Measurements from ENCODE around the gene MOB3B.
"Not testable (repeated sequence)": the region's sequence is repeated elsewhere in the genome, so short reads cannot be mapped to it uniquely, and the experiment has no call there.

MOB3B gene

DNA sequence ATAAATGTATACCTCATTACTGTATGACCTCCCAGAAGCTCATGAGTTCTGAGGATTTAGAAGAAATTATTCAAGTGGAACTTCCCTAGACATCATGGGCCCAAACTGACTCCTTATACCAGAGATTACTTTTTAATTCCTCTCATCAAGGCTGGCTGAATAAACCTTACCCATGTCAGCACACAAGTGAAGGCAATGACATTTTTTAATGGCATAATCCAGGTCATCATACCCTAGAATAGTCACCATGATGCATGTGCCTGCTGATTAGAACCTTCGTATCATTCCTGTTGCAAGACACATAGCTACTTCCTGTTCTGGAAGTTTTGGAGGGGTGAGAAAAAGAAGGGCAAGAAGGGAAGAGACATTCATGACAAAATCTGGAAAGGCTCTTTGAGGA is 55.3 kb downstream of the MOB3B start:
- no peak for DNase-seq (ENCODE audit: low read depth)

- peak; percentile 23 for DNase-seq (ENCODE audit: low read depth)
Observed at GRCh38 chr9:27473111-27473529, 56.5 kb downstream of the MOB3B start.

DNA sequence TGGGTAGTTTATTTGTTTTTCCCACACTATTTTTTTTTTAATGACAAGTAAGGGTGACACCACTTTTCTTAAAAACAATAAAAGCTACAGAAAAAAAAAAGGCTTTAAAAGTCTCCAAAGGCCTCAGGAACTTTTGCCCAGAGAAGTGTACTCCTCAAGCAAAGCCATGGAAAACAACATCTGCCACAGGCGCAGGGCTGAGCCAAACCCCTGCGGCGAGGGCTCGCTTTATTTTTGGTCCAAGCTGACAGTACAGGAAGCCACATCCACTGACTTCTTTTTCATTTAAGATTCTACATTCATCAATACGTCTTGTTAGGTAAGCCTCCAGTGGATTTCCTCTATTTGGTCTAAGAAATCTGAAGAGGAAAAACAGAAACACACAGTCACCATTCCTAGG is 57.4 kb downstream of the MOB3B start:
- no peak for DNase-seq (ENCODE audit: low read depth)

- DNase-seq (ENCODE audit: low read depth), result no peak
Observed at GRCh38 chr9:27471789-27472188, 57.8 kb downstream of the MOB3B start.

DNA sequence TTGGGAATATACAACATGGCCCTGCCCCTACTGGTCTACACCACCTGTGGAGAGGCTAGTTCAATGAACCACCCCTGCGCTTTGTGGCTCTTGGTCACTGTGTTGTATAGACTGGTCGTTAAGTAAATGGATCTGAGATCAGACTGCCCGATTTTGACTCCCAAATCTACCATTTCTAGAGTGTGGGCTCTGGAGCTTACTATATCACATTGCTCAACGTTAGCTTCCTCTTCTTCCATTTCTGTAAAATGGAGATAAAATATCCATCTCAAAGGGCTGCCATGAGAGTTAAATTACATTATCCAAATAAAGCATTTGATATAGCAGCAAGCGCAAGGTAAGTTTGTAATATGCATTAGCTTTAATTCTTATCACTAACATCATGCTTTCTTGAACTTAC is 58.2 kb downstream of the MOB3B start:
- DNase-seq (ENCODE audit: low read depth), result no peak

DNA sequence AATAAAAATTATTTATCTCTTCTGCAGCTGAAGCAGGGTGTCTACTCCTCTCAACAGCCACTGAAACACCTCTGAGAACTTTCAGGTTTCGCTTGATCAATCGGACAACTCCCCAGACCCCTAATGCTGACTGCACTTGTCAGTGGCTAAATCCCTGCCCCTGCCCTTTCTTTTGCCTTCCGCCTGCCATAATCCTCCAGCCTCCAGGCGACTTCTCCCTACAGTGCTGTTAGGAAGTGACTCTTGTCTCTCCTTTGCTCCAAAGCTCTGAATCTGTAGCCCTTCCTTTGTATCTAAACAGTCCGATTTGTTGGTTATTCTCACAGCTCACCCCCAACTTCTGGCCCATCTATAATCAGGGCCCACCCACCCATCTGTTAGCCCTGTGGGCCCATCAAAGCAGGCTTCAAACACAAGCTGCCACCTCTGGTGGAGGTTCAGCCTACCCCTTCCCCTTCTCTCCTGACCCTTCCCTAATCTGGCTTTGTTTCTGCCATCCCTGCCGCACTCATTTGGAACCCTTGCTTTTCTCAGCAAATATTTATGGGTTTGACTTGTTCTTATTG is 59.2 kb downstream of the MOB3B start:
- no peak for DNase-seq (ENCODE audit: low read depth)

GRCh38 chr9:27469550-27469949 is 60.1 kb downstream of the MOB3B start:
- no peak for DNase-seq (ENCODE audit: low read depth)

- no peak for DNase-seq (ENCODE audit: low read depth)
Observed at GRCh38 chr9:27468462-27469110, 61.0 kb downstream of the MOB3B start.

GRCh38 chr9:27468000-27468399 is 61.6 kb downstream of the MOB3B start:
- DNase-seq (ENCODE audit: low read depth), result no peak

DNA sequence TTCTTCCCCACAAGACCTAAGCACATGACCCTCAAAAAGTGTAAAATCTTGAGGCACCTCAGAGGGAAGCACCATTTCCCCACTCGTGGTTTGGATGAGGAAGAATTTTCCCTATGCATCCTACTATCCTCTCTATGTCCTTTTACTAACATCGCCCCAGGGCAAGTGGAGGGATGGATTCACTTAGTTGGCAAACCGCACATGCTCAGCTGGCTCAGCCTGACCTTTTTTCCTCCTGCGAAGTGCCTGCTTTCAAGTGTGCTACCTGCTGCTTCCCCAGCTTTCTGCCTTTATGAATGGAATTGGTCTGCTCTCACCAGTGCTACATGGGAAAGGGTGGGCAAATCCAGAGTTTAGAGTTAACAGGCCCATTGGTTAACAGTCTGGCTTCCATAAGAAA is 62.1 kb downstream of the MOB3B start:
- no peak for DNase-seq (ENCODE audit: low read depth)

DNA sequence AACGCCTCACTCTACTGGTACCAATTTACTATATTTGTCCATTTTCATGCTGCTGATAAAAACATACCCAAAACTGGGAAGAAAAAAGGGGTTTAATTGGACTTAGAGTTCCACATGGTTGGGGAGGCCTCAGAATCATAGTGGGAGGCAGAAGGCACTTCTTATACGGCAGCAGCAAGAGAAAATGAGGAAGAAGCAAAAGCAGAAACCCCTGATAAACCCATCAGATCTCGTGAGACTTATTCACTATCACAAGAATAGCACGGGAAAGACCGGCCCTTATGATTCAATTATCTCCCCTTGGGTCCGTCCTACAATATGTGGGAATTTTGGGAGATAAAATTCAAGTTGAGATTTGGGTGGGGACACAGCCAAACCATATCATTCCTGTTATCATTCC is 63.1 kb downstream of the MOB3B start:
- not testable (repeated sequence) for DNase-seq (ENCODE audit: low read depth)

GRCh38 chr9:27464950-27465349 is 64.7 kb downstream of the MOB3B start:
- not testable (repeated sequence) for DNase-seq (ENCODE audit: low read depth)

GRCh38 chr9:27462846-27463245 is 66.8 kb downstream of the MOB3B start:
- DNase-seq (ENCODE audit: low read depth), result no peak

DNA sequence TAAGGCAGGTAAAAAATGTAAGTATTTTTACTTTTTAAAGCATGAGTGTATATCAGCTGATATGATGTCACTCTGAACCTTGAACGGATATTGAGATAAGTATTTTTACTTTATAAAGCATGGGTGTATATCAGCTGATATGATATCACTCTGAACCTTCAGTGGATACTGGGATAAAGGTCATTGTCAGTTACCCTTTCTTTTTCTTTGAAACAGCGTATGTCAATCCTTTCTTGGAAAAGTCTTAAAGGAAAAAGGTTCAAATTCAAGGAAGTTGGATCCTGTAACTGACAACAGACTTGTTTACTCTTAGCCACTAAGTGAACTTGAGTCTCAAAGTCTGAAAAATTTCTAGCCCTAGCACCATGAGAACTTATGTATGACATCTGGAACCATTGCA is 67.2 kb downstream of the MOB3B start:
- no peak for DNase-seq (ENCODE audit: low read depth)

- DNase-seq (ENCODE audit: low read depth), result peak; percentile 23
Observed at GRCh38 chr9:27460226-27461023, 69.2 kb downstream of the MOB3B start.

- no peak for DNase-seq (ENCODE audit: low read depth)
Observed at GRCh38 chr9:27457445-27457844, 72.2 kb downstream of the MOB3B start.

- DNase-seq (ENCODE audit: low read depth), result no peak
Observed at GRCh38 chr9:27453860-27454553, 75.6 kb downstream of the MOB3B start.

- no peak for DNase-seq (ENCODE audit: low read depth)
Observed at GRCh38 chr9:27451207-27451797, 78.3 kb downstream of the MOB3B start.

GRCh38 chr9:27450752-27451151 is 78.9 kb downstream of the MOB3B start:
- DNase-seq (ENCODE audit: low read depth), result no peak

- DNase-seq (ENCODE audit: low read depth), result not testable (repeated sequence)
Observed at GRCh38 chr9:27448356-27448755, 81.3 kb downstream of the MOB3B start.

GRCh38 chr9:27447031-27447683 is 82.5 kb downstream of the MOB3B start:
- DNase-seq (ENCODE audit: low read depth), result no peak

GRCh38 chr9:27445688-27446087 is 83.9 kb downstream of the MOB3B start:
- no peak for DNase-seq (ENCODE audit: low read depth)

Measured in iris pigment epithelial cell (primary cell).